HG03196 (cell line): ENCODE results near the gene CAPN15.
"Not testable (repeated sequence)": the region's sequence is repeated elsewhere in the genome, so short reads cannot be mapped to it uniquely, and the experiment has no call there.

Experiments used
- ATAC-seq: cut with Tn5 transposase; IDR thresholded peaks from one replicate; pipeline ENCODE4 v1.9.1; 2021; ENCODE audit not compliant: unreplicated experiment

CAPN15 gene

DNA sequence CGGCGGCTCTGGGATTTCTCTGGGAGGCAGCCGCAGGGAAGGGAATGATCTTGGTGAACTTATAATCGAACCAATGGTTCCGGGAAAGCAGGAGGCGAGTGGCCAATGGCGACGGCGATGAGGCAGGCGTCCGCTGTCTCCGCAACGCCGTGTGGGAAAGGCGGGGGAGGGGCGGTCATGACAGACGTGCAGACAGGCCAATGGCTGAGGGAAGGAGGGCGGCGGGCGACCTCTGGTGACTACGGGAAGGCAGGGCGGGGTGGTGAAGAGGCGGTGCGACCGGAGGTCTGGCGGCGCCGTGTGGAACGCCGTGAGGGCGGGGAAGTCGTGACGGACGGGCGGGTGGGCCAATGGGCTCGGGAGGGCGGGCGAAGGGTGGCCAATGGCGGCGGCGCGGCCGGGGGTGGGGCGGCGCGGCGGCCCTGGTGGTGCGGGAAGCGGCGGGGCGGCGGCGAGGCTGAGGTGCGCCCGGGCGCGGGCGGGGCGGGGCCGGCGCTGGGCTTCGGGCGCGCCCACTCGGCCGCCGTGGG, 62.2 kb downstream of the CAPN15 start, which contains the start of gene RAB40C:
Gene RAB40C, plus strand, starts transcription at position 409 of the 530 bp plus-strand sequence. CDS start 226 bp downstream, outside the sequence.
- ATAC-seq = peak; percentile 70

DNA sequence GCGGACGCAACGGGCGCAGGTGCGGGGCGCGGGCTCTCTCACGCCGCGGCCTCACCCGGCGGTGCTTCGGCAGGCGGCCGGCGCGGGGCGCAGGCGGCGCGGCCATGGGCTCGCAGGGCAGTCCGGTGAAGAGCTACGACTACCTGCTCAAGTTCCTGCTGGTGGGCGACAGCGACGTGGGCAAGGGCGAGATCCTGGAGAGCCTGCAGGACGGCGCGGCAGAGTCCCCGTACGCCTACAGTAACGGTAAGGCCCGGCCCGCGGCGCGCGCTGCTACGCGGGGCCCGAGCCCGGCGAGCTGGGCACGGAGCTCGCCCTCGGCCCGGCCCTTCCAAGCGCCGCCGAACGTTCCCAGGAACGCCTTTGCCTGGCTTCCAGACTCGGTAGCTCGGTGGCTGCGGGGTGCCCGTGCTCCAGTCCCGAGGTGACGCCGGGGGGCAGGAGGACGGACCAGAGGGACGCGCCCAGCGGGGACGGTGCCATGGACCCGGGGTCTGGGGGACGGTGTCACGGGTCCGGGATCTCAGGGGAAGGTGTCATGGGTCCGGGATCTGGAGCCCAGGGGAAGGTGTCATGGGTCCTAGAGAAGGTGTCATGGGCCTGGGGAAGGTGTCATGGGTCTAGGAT, 62.8 kb downstream of the CAPN15 start:
- no peak for ATAC-seq

DNA sequence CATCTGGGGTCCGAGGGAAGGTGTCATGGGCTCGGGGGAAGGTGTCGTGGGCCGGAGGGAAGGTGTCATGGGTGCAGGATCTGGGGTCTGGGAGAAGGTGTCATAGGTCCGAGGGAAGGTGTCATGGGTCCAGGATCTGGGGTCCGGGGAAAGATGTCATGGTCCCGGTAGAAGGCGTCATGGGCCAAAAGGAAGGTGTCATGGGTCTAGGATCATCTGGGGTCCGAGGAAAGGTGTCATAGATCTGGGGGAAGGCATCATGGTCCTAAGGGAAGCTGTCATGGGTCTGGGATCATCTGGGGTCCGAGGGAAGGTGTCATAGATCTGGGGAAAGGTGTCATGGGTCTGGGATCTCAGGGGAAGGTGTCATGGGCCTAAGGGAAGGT, 63.3 kb downstream of the CAPN15 start:
- no peak for ATAC-seq

DNA sequence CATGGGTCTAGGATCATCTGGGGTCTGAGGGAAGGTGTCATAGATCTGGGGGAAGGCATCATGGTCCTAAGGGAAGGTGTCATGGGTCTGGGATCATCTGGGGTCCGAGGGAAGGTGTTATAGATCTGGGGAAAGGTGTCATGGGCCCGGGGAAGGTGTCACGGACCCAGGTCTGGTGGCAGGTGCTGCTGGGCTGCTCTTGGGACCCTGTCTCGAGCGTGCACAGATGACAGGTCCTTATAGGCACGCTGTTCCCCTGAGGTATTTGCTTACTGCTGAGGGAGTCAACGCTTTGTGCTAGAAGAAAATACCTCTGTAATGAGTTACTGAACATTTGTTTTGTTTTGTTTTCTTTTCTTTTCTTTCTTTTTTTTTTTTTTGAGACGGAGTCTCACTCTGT, 63.7 kb downstream of the CAPN15 start:
- no peak for ATAC-seq

DNA sequence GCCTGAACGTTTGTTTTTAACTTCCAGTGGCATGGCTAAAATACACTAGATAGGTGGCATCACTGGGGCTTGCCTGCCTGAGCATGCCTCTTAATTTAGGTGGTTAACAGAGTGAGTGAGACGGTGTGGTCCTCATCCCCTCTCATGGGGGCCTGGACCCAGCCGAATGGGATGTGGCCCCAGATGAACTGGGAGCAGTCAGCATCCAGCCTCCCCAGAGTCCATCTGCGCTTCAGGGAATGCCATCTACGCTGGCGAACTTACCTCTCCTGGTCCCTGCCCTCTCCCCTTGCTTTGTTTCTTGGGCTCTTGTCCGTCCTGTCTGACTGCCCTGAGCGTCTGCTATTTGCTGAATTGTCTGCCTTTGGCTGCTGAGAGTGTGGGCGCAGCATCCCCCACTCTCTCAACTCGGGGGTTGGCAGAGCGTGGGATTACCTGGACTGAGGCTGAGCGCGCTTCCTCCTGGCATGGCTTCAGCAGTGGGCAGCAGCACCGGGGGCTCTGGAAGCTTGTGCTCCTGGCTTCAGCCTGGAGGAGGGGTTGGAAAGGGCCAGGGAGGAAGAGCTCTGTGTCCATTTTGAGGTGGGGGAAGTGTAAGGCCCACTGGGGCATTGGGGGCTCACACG, 64.5 kb downstream of the CAPN15 start:
- ATAC-seq = no peak

DNA sequence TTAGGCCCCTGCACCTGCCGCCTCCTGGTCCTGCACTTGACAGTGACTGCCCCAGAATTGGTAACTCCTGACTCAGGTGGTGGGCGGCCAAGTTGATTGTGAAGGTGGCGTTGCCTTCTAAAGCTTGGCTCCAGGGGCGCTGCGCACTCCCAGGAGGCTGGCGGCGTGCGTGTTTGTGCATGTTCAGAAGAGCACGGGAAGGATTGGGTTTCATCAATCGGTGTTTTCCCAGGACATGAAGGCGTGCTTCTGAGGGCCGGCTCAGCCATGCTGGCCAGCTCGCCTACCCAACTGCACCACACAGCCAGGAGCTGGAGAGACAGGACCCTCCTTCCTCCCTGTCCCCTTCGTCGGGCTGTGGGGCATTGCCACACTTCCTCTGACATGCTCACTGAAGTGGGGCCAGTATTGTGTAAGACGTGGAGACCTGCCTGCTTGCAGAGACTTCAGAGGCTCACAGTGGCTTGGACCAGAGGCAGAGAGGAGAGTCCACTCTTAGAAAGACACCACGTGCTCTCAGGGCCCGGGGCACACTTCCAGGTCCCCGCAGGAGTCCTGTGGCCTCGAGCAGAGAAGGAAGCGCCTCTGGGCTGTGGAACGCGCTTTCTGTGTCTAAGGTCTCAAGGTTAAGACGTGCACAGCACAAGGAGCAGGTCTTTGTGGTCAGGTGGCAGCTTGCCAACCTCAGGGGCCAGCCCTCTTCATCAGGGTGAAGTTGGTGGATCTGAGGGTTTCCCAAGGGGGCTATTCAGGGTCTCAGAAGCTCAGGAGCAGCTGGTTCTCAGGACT, 65.2 kb downstream of the CAPN15 start:
- ATAC-seq = no peak

DNA sequence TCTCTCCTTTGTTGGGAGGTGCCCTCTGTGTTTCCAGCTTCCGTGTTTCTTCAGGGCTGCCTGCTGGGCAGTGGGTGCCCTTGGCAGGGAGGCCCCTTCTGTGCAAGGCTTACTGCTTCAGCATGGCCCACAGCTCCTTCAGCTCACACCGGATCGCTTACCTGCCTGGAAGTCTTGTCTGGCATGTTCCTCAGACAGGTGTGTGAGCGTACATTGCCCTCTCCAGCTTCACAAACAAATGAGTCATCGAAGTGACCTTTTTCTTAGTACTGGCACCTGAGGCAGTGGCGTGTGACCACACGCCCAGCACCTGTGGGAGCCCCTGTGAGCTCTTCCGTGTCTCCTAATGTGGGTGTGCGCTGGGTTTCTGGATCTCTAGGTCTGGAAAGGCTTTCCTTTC, 65.9 kb downstream of the CAPN15 start:
- ATAC-seq = no peak

DNA sequence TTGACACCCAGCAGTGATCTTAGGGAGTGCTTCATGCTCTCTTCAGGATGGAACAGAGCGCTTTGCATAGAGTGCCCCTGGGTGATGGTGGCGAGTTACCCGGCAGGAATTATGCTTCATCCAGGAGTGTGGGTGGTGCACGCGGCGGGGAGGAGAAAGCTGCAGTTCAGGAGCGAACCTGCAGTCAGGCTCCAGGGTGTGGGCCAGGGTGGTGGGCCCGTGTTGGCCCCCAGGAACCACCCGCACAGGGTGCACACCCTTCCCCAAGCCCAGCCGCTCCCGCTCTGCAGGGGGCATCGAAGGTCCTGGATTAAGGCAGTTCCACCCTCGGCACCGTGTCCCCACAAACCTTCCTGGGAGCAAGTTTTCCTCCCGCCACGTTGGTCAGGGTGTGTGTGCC, 66.3 kb downstream of the CAPN15 start:
- ATAC-seq = no peak

DNA sequence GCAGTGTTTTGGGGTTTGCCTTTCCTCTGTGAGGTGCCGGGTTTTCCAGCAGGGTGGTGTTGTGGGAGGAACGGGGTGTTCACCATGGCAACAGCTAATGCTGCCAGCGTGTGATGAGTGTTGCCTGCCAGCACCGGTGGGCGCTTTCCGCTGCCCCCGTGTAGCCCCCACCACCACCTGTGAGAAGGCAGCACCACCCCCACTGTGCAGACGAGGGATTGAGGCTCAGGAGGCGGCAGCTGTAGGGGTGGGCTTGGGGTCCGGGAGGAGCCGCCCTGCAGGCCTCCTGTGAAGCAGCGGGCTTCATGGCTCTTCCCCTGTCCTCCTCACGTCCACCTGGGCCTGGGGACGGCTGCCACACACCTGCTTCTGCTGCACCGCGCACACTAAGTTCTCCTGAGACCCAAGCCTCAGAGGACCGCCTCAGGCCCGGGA, 67.6 kb downstream of the CAPN15 start:
- no peak for ATAC-seq

DNA sequence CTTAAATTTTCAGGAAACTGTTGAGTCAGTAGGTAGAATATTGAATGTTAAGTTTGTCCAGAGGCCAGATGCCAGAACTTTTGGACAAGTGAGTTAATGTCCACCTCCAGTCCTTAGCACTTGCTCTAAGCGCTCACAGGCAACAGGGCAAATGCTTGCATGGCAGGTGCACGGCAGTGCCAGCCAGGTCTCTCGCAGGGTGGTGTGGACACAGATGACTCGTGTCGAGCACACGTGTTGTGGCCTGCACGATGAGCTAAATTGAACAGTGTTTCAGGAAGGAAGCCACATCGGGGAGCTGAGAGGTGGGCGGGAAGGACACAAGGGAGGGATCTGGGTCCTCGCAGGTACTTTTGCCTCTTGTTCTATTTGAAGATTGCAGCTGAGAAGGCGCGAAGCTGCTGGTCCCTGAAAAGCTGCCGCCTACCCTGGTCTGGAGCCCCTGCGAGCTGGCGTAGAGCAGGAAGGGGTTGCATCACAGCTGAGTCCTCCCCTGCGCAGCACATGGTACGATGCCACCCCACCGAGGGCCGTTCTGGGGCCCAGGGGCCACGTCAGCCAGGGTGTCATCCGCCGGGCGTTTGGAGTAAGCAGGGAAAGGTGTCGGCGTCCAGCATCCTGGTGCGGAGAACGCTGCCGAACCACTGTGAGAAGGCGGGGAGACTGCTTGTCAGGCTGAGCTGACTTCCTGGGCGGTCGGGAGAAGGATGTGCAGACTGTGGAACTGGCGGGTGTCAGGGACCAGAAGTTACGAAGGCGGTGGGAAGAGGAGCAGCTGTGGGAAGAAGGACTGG, 68.6 kb downstream of the CAPN15 start:
- ATAC-seq = no peak

DNA sequence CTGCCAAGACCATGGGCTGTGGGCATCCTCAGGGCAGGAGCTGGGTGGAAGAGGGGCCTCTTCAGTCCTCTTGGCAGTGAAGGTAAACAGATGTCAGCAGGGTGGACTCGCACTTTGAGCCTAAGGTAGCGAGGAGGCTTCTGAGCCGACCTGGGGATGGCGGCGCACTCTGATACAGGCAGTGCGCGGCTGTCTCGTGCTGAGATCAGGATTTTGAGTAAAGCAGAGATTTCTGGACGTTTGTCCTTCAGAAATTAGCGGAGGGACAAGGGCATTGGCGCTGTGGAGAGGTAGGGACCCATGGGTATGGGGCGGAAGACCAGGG, 69.2 kb downstream of the CAPN15 start:
- no peak for ATAC-seq

DNA sequence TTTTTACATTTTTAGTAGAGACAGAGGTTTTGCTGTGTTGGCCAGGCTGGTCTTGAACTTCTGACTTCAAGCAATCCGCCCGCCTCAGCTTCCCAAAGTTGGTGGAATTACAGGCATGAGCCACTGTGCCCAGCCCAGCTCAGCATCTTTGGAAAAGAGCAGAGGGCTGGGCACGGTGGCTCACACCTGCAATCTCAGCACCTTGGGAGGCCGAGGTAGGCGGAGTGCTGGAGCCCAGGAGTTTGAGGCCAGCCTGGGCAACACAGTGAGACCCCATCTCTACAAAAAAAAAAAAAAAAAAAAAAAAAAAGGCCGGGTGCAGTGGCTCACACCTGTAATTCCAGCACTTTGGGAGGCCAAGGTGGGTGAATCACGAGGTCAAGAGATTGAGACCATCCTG, 70.1 kb downstream of the CAPN15 start:
- ATAC-seq = not testable (repeated sequence)

DNA sequence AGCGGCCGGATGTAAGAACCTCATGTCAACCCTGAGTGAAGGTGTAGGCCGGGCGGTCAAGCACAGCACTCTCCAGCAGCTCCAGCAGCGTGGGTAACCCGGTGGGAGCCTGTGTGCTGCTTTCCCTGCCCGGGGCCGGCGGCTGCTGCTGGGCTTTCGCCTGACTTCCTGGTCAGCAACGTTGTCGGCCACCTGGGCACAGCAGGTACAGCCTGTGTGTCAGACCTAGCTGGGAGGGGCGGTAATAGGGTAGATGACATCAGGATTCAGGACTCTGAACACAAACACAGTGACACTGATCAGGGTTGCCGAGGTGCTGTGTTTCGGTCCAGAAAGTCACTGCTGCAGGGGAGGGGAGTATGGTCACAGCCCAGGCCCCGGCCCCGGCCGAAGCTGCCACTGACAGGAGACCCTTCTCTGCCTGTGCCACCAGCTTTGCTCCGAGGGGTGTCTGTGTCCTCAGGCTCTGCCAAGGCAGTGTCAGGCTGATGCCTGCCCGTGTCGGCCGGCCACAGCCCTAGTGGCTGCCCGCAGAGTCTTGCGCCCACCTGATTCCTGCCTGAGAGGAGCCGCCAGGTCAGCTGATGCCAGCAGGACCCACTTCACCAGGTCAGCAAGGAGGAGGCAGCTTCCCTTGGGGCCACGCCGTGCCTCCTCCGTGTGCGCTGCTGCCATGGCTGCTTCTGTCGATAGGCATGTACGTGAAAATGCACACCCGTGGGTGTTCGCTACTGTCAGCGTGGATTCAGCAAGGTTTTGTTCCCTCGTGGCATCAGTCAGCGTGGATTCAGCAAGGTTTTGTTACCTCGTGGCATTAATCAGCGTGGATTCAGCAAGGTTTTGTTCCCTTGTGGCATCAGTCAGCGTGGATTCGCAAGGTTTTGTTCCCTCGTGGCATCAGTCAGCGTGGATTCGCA, 71.6 kb downstream of the CAPN15 start:
- no peak for ATAC-seq

DNA sequence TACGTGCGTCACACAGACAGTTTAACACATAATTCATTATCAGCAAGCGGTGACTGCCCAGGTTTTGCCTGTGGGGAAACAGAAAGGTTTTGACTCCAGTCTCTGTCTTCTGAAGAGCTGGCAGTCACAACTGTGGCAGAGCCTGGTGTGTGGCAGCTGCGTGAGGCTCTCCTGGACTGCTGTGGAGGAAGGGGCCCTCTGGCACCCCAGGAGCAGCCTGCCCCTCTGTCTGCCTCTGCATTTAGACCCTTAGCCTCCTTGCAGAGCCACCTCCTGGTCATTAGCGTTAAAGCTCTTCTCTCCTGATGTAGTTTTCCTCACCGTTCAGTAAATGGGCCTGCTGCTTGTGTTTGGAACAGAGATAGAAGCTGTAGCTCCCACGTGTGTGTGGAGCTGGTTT, 73.3 kb downstream of the CAPN15 start:
- no peak for ATAC-seq

DNA sequence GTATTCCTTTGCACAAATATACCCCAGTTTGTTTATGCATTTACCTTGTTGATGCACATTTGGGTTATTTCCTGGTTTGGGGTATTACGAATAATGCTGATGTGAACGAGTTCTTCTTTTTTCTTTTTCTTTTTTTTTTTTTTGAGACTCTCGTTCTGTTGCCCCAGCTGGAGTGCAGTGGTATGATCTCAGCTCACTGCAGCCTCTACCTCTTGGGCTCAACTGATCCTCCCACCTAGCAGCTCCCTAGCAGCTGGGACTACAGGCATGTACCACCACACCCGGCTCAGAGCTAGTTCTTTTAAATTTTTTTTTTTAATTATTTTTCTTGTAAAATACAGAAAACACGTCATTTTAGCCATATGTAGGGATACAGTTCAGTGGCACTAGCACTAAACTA, 76.4 kb downstream of the CAPN15 start:
- ATAC-seq = no peak
